Hepatocyte (in vitro differentiated cells): Measurements from ENCODE around the gene PLD5. TPM values are rescaled to one million over a fixed set of nuclear protein-coding genes. Genes with fewer than 3 reads are reported as not detected.

Source experiments
- DNase-seq: peaks from one replicate; pipeline ENCODE4 v3.0.0-alpha.2; 2016; ENCODE audit warnings: low spot score
- H2AFZ ChIP-seq: fragments of 200-600 bp; sonication (generic); 2 replicates; pipeline ENCODE4 v1.6.0; 2016; ENCODE audit warnings: antibody characterized with exemption, mild to moderate bottlenecking
- H3K27ac ChIP-seq: fragments of 200-600 bp; sonication (generic); 2 replicates; pipeline ENCODE4 v1.5.1; 2016; ENCODE audit warnings: mild to moderate bottlenecking
- H3K27me3 ChIP-seq: fragments of 200-600 bp; sonication (generic); 2 replicates; pipeline ENCODE4 v1.6.1; 2016
- H3K36me3 ChIP-seq: fragments of 200-600 bp; sonication (generic); replicated peaks from 2 replicates; pipeline ENCODE4 v1.5.1; 2016; ENCODE audit warnings: low read depth; ENCODE audit not compliant: insufficient read depth
- H3K4me1 ChIP-seq: fragments of 200-600 bp; sonication (generic); 2 replicates; pipeline ENCODE4 v1.5.1; 2016; ENCODE audit warnings: mild to moderate bottlenecking, moderate library complexity; ENCODE audit not compliant: insufficient read depth
- H3K4me2 ChIP-seq: fragments of 200-600 bp; sonication (generic); 2 replicates; pipeline ENCODE4 v1.6.0; 2016
- H3K4me3 ChIP-seq: fragments of 200-600 bp; sonication (generic); 2 replicates; pipeline ENCODE4 v1.5.1; 2016; ENCODE audit warnings: mild to moderate bottlenecking
- H3K79me2 ChIP-seq: fragments of 200-600 bp; sonication (generic); 2 replicates; pipeline ENCODE4 v1.6.0; 2017; ENCODE audit warnings: mild to moderate bottlenecking
- H3K9me2 ChIP-seq: fragments of 200-600 bp; sonication (generic); replicated peaks from 2 replicates; pipeline ENCODE4 v1.6.0; 2017; ENCODE audit warnings: mild to moderate bottlenecking; ENCODE audit not compliant: insufficient read depth
- H3K9me3 ChIP-seq: fragments of 200-600 bp; sonication (generic); 2 replicates; pipeline ENCODE4 v1.5.1; 2016; ENCODE audit warnings: low read depth, mild to moderate bottlenecking
- H4K20me1 ChIP-seq: fragments of 200-600 bp; sonication (generic); 2 replicates; pipeline ENCODE4 v1.6.0; 2016; ENCODE audit warnings: mild to moderate bottlenecking; ENCODE audit not compliant: insufficient read depth, poor library complexity, severe bottlenecking
- EZH2 ChIP-seq: fragments of 200-600 bp; sonication (generic); IDR thresholded peaks from 2 replicates; pipeline ENCODE4 v1.6.1; 2016; ENCODE audit warnings: antibody characterized with exemption, mild to moderate bottlenecking, borderline replicate concordance
- EZH2phosphoT487 ChIP-seq: fragments of 200-600 bp; sonication (generic); IDR thresholded peaks from one replicate; pipeline ENCODE4 v1.6.1; 2018; ENCODE audit warnings: antibody characterized with exemption, mild to moderate bottlenecking, low read depth, moderate library complexity; ENCODE audit not compliant: unreplicated experiment, severe bottlenecking
- WGBS: methylation state at CpG from one replicate; pipeline ENCODE4 v1.1.6; 2016; ENCODE audit warnings: low lambda C conversion rate; ENCODE audit errors: missing lambda C conversion rate; 5-methylcytosine and 5-hydroxymethylcytosine counted together
- polyA plus RNA-seq: library from polyadenylated mRNA; unstranded; fragments of >200 nt; fragmentation: Nextera tagmentation; extraction: Ambion mirVana; gene quantifications from 2 replicates; pipeline ENCODE4 v1.2.1, GENCODE V29; 2016
- total RNA-seq: library from RNA; depleted of rRNA; stranded (reverse); fragments of >200 nt; gene quantifications from 2 replicates; pipeline ENCODE4 v1.2.3, GENCODE V29; 2014
- TF ChIP-seq, protein P1 (sequence below): fragments of 200-600 bp; sonication (generic); IDR thresholded peaks from 2 replicates; pipeline ENCODE4 v1.5.1; 2016; ENCODE audit warnings: antibody characterized with exemption, mild to moderate bottlenecking; ENCODE audit not compliant: poor library complexity

Gene PLD5
- total RNA-seq = 0.33 and 0.60 TPM in 2 replicates
- polyA plus RNA-seq = 0.19 and 0.58 TPM in 2 replicates

DNA sequence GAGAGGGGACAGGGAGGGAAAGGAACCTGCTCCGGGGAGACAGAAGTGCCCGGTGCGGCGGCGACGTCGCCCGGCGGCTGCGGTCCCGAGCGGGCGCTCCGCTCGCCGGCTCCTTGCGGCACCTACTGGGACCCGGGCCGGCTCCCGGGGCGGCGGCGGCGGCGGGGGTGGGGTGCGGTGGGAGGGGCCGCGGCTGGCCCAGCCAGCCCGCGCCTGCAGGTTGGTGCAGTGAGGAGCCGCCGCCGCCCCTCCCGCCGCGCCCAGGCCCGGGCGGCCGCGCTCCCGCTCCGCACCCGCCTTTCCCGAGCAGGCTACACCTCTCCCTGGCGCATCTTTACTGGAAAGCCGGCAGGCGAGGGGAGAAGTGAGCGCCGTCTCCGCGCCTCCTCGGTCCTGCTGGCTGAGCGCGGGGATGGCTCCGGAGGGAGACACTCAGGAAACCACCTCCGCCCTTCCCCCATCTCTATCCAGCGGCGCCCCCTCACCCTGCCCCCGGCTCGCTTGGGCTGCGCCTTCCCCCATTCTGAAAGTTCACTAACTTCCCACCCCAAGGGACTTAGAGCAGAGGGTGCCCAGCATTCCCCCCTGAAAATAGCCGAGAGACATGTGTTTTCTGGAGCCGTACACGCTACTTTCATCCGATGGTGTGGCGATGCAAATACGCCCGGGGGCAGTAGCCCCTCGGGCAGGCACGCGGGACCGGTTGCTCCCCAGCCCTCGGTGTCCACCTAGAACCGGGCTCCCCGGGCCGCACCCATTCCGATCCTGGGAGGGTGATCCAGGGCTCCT lies at the start of gene PLD5:
TSS of gene PLD5 (minus strand) at position 127 of the 789 bp plus-strand sequence.
- Histone ChIP-seq H4K20me1 (no peaks in the 10 kb centered on the region), H3K9me2 (no peaks in the 10 kb centered on the region), H2AFZ (peak within 1 kb of the TSS; percentile 68), H3K27me3 (peaks cover 77% of the 10 kb centered on the region), H3K4me1 (peaks cover 13% of the 10 kb centered on the region), H3K36me3 (no peaks in the 10 kb centered on the region), H3K4me3 (peak within 1 kb of the TSS; percentile 58), H3K27ac (no peak within 1 kb of the TSS), H3K9me3 (no peaks in the 10 kb centered on the region), H3K4me2 (peak within 1 kb of the TSS; percentile 99), H3K79me2 (no peaks in the 10 kb centered on the region)
- TF ChIP-seq EZH2phosphoT487 = no peak
- peak; percentile 62 for TF ChIP-seq EZH2
- TF ChIP-seq, protein P1, sequence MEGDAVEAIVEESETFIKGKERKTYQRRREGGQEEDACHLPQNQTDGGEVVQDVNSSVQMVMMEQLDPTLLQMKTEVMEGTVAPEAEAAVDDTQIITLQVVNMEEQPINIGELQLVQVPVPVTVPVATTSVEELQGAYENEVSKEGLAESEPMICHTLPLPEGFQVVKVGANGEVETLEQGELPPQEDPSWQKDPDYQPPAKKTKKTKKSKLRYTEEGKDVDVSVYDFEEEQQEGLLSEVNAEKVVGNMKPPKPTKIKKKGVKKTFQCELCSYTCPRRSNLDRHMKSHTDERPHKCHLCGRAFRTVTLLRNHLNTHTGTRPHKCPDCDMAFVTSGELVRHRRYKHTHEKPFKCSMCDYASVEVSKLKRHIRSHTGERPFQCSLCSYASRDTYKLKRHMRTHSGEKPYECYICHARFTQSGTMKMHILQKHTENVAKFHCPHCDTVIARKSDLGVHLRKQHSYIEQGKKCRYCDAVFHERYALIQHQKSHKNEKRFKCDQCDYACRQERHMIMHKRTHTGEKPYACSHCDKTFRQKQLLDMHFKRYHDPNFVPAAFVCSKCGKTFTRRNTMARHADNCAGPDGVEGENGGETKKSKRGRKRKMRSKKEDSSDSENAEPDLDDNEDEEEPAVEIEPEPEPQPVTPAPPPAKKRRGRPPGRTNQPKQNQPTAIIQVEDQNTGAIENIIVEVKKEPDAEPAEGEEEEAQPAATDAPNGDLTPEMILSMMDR = no peak
- peak; percentile 46 for DNase-seq
- 3% methylated on average over 9 of the region's 77 CpGs for WGBS

DNA sequence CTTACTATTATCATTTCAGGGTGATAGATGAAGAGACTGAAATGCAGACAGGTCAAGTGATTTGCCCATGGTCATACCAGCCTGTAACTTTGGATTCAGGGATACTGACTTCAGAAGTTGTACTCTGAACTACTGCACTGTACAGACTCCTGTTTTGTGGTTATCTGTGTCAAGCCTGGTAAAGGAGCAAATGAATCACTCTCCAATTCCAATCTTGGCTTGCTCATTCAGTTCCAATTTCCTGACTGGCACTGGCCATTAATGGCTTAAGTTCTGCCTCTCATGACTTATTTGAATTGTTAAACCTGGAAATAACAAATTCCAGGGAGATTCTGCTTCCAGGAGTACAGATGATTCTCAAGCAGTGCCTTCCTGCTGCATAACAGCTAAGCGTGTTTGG lies 45.4 kb upstream of the PLD5 start:
- no peak for DNase-seq
- Histone ChIP-seq H4K20me1 (no peaks in the 10 kb centered on the region), H3K27me3 (no peaks in the 10 kb centered on the region), H3K36me3 (no peaks in the 10 kb centered on the region), H2AFZ (no peak overlapping the region), H3K27ac (no peak overlapping the region), H3K9me2 (no peaks in the 10 kb centered on the region), H3K4me2 (no peak overlapping the region), H3K79me2 (no peaks in the 10 kb centered on the region), H3K9me3 (no peaks in the 10 kb centered on the region), H3K4me1 (no peaks in the 10 kb centered on the region), H3K4me3 (no peak overlapping the region)
- 79% methylated on average over 1 of the region's 1 CpG for WGBS
- TF ChIP-seq EZH2phosphoT487 = no peak
- TF ChIP-seq, protein P1 = no peak
- TF ChIP-seq EZH2 = no peak

DNA sequence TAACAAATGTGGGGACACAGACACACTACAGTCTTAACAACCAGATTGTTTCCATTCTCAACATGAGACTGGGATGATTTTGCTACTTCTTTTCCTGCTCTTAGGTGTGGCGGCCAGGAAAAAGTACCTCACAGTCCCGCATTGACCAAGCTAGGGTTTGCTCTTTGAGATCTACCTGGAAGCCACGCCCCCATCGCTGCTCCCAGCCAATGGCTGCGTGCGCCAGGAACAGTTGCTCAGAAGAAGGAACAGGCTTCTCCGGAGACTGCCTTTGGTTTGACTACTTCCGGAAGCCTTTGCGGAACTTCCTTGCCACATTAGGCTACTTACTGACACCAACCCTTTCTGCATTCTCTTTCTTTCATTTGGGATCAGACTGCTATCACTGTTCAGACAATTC lies 44.2 kb upstream of the PLD5 start:
- Histone ChIP-seq H3K79me2 (no peaks in the 10 kb centered on the region), H3K36me3 (no peaks in the 10 kb centered on the region), H3K4me2 (no peak overlapping the region), H3K27ac (no peak overlapping the region), H3K4me3 (no peak overlapping the region), H3K9me2 (no peaks in the 10 kb centered on the region), H3K4me1 (no peaks in the 10 kb centered on the region), H3K9me3 (no peaks in the 10 kb centered on the region), H3K27me3 (no peaks in the 10 kb centered on the region), H2AFZ (no peak overlapping the region), H4K20me1 (no peaks in the 10 kb centered on the region)
- TF ChIP-seq EZH2phosphoT487 (no peak), EZH2 (no peak)
- TF ChIP-seq, protein P1 = no peak
- 88% methylated on average over 9 of the region's 9 CpGs for WGBS
- DNase-seq = no peak
